ENCODE measurements around the gene PRKAR1B. TPM values are rescaled to one million over a fixed set of nuclear protein-coding genes. Genes with fewer than 3 reads are reported as not detected.

The PRKAR1B gene
- total and polyA plus RNA-seq, 10 of the 15 experiments (the other 5 are each of a cell fraction or from before 2014, with no cell fraction given): 1.4 to 45.6 (median 19.3) TPM

GRCh38 chr7:531777-532176 lies 195.3 kb downstream of the PRKAR1B start:
- ATAC-seq: peak; percentile 75
- ChIA-PET POLR2A (interaction anchor here (0.7 to 1.4 kb wide), 4 partner anchors 12 to 71 kb away, joined by 3 to 5 read pairs (median 4); partner anchors contain the start of gene PDGFA), RAD21 (ENCODE audit: unreplicated experiment) (interaction anchor here (0.6 to 1.4 kb wide), 6 partner anchors 10 to 88 kb away, joined by 3 to 11 read pairs (median 4); no protein-coding TSS in a partner anchor), SMC1A (ENCODE audit: uncharacterized antibody, unreplicated experiment) (interaction anchor here (0.9 to 1.3 kb wide), 2 partner anchors 17 to 211 kb away, joined by 3 read pairs; no protein-coding TSS in a partner anchor), CTCF (interaction anchor here (1.1 to 1.3 kb wide), 4 partner anchors 15 to 342 kb away, joined by 3 to 4 read pairs (median 3); no protein-coding TSS in a partner anchor)
- no peak overlapping the region for H3K4me3 ChIP-seq
- H3K27me3 ChIP-seq (replicated peaks in 1 of 2; ENCODE audit: control insufficient read depth in 2 of 2, insufficient read depth in 2 of 2, low read length in 1 of 2): no peaks in the 10 kb centered on the region
- no peak overlapping the region for H3K4me2 ChIP-seq (ENCODE audit: control insufficient read depth, insufficient read depth)
- H3K79me2 ChIP-seq (ENCODE audit: control insufficient read depth, insufficient read depth, low read length): no peaks in the 10 kb centered on the region
- no peak overlapping the region for H3K9ac ChIP-seq (ENCODE audit: control insufficient read depth, insufficient read depth, low read length)
- no peaks in the 10 kb centered on the region for H3K36me3 ChIP-seq (ENCODE audit: control insufficient read depth in 2 of 2, insufficient read depth in 2 of 2, low read length in 1 of 2)
- in situ Hi-C loops (cut with MboI): no loop called here
- no peak for FAIRE-seq
- no peak overlapping the region for H2AFZ ChIP-seq (ENCODE audit: control insufficient read depth, low read depth, low read length)
- 3% methylated on average over 9 of the region's 10 CpGs for WGBS (ENCODE audit: insufficient coverage, insufficient replicate concordance, low lambda C conversion rate, missing lambda C conversion rate)
- BruUV-seq (replicated peaks): no TSS peak
- no peaks in the 10 kb centered on the region for H4K20me1 ChIP-seq (ENCODE audit: control insufficient read depth, insufficient read depth)
- no peak for DNase-seq (ENCODE audit: low read depth, low spot score)
- intact Hi-C loops (cut with micrococcal nuclease; ENCODE audit: unreplicated experiment): no loop called here
- H3K4me1 ChIP-seq (ENCODE audit: control insufficient read depth, insufficient read depth, low read length): peaks cover 8% of the 10 kb centered on the region
- H3K27ac ChIP-seq (ENCODE audit: control insufficient read depth, insufficient read depth): no peak overlapping the region
- no peaks in the 10 kb centered on the region; the same call in 2 of the 3 replicates for H3K9me3 ChIP-seq (replicated peaks; ENCODE audit: control insufficient read depth, insufficient read depth, low read length)
- no peak for TF ChIP-seq MTA3 (IDR thresholded peaks at IDR 0.05; ENCODE audit: borderline replicate concordance, low read length)
- TF ChIP-seq SMC3 (IDR thresholded peaks at IDR 0.05; ENCODE audit: borderline replicate concordance, low read length): no peak
- no peak for TF ChIP-seq RB1 (IDR thresholded peaks at IDR 0.05; ENCODE audit: borderline replicate concordance)
- TF ChIP-seq CBFB (IDR thresholded peaks at IDR 0.05; ENCODE audit: low read depth): no peak
- TF ChIP-seq HDAC2 (IDR thresholded peaks at IDR 0.05): no peak
- TF ChIP-seq NKRF (conservative IDR thresholded peaks at IDR 0.05): no peak
- TF ChIP-seq KAT2A (conservative IDR thresholded peaks at IDR 0.05; ENCODE audit: control insufficient read depth, low read depth, low read length): no peak
- TF ChIP-seq JUNB (IDR thresholded peaks at IDR 0.05): no peak
- no peak for TF ChIP-seq REST (IDR thresholded peaks at IDR 0.05; ENCODE audit: low read depth, low read length)
- TF ChIP-seq E2F8 (IDR thresholded peaks at IDR 0.05; ENCODE audit: low read depth, partially characterized antibody): no peak
- TF ChIP-seq NFYA (IDR thresholded peaks at IDR 0.05; ENCODE audit: borderline replicate concordance, low read depth, low read length): no peak
- no peak for TF ChIP-seq SKIL (IDR thresholded peaks at IDR 0.05; ENCODE audit: low read depth, poor library complexity, severe bottlenecking)
- no peak for TF ChIP-seq SUZ12 (IDR thresholded peaks at IDR 0.05; ENCODE audit: unreplicated experiment)
- no peak; the same call in 1 of the 2 replicates for TF ChIP-seq NR2F1 (conservative IDR thresholded peaks at IDR 0.05)

Measured in GM12878 (cell line).